ENCODE results near the gene EXOSC3. TPM values are rescaled to one million over a fixed set of nuclear protein-coding genes. Genes with fewer than 3 reads are reported as not detected.

The EXOSC3 gene
- total and polyA plus RNA-seq, 2 of the 13 experiments (the other 11 are each of a cell fraction or from before 2014, with no cell fraction given), result 17.5 to 68.7 TPM

- peak; percentile 8; the same call in 1 of the 2 replicates for TF ChIP-seq ATF3 (CRISPR knock-in tag; IDR thresholded peaks at IDR 0.05)
- TF ChIP-seq ZBTB1 (CRISPR knock-in tag; IDR thresholded peaks at IDR 0.05; ENCODE audit: borderline replicate concordance), result peak; percentile 61; the same call in 1 of the 2 replicates
- no peak for TF ChIP-seq SRF (IDR thresholded peaks at IDR 0.05; ENCODE audit: low read depth, low read length)
- peak; percentile 63; the same call in 1 of the 2 replicates for TF ChIP-seq TARDBP (CRISPR knock-in tag; IDR thresholded peaks at IDR 0.05)
- TF ChIP-seq ZIK1 (CRISPR knock-in tag; IDR thresholded peaks at IDR 0.05; ENCODE audit: borderline replicate concordance, low read depth), result peak; percentile 79; the same call in 1 of the 2 replicates
- TF ChIP-seq, protein P1, sequence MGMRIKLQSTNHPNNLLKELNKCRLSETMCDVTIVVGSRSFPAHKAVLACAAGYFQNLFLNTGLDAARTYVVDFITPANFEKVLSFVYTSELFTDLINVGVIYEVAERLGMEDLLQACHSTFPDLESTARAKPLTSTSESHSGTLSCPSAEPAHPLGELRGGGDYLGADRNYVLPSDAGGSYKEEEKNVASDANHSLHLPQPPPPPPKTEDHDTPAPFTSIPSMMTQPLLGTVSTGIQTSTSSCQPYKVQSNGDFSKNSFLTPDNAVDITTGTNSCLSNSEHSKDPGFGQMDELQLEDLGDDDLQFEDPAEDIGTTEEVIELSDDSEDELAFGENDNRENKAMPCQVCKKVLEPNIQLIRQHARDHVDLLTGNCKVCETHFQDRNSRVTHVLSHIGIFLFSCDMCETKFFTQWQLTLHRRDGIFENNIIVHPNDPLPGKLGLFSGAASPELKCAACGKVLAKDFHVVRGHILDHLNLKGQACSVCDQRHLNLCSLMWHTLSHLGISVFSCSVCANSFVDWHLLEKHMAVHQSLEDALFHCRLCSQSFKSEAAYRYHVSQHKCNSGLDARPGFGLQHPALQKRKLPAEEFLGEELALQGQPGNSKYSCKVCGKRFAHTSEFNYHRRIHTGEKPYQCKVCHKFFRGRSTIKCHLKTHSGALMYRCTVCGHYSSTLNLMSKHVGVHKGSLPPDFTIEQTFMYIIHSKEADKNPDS (CRISPR knock-in tag; IDR thresholded peaks at IDR 0.05), result no peak
- TF ChIP-seq GMEB1 (CRISPR knock-in tag; IDR thresholded peaks at IDR 0.05; ENCODE audit: borderline replicate concordance), result peak; percentile 81
- no peak; the same call in 1 of the 2 replicates for TF ChIP-seq ZNF431 (CRISPR knock-in tag; IDR thresholded peaks at IDR 0.05; ENCODE audit: borderline replicate concordance, low read depth)
- no peak for TF ChIP-seq CHCHD3 (CRISPR knock-in tag; IDR thresholded peaks at IDR 0.05)
- TF ChIP-seq EZH2 (conservative IDR thresholded peaks at IDR 0.05; ENCODE audit: low read depth, low read length), result no peak
- no peak for TF ChIP-seq SKI (IDR thresholded peaks at IDR 0.05; ENCODE audit: partially characterized antibody)
- no peak for TF ChIP-seq ZNF550 (CRISPR knock-in tag; IDR thresholded peaks at IDR 0.05; ENCODE audit: borderline replicate concordance)
- TF ChIP-seq, protein P2, sequence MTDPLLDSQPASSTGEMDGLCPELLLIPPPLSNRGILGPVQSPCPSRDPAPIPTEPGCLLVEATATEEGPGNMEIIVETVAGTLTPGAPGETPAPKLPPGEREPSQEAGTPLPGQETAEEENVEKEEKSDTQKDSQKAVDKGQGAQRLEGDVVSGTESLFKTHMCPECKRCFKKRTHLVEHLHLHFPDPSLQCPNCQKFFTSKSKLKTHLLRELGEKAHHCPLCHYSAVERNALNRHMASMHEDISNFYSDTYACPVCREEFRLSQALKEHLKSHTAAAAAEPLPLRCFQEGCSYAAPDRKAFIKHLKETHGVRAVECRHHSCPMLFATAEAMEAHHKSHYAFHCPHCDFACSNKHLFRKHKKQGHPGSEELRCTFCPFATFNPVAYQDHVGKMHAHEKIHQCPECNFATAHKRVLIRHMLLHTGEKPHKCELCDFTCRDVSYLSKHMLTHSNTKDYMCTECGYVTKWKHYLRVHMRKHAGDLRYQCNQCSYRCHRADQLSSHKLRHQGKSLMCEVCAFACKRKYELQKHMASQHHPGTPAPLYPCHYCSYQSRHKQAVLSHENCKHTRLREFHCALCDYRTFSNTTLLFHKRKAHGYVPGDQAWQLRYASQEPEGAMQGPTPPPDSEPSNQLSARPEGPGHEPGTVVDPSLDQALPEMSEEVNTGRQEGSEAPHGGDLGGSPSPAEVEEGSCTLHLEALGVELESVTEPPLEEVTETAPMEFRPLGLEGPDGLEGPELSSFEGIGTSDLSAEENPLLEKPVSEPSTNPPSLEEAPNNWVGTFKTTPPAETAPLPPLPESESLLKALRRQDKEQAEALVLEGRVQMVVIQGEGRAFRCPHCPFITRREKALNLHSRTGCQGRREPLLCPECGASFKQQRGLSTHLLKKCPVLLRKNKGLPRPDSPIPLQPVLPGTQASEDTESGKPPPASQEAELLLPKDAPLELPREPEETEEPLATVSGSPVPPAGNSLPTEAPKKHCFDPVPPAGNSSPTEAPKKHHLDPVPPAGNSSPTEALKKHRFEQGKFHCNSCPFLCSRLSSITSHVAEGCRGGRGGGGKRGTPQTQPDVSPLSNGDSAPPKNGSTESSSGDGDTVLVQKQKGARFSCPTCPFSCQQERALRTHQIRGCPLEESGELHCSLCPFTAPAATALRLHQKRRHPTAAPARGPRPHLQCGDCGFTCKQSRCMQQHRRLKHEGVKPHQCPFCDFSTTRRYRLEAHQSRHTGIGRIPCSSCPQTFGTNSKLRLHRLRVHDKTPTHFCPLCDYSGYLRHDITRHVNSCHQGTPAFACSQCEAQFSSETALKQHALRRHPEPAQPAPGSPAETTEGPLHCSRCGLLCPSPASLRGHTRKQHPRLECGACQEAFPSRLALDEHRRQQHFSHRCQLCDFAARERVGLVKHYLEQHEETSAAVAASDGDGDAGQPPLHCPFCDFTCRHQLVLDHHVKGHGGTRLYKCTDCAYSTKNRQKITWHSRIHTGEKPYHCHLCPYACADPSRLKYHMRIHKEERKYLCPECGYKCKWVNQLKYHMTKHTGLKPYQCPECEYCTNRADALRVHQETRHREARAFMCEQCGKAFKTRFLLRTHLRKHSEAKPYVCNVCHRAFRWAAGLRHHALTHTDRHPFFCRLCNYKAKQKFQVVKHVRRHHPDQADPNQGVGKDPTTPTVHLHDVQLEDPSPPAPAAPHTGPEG (CRISPR knock-in tag; IDR thresholded peaks at IDR 0.05), result peak; percentile 46
- no peak for TF ChIP-seq KDM1A (CRISPR knock-in tag; IDR thresholded peaks at IDR 0.05)
- TF ChIP-seq EHMT2 (IDR thresholded peaks at IDR 0.05; ENCODE audit: borderline replicate concordance, low read depth, low read length), result no peak
- TF ChIP-seq ZNF768 (CRISPR knock-in tag; IDR thresholded peaks at IDR 0.05), result peak; percentile 85
- TF ChIP-seq ZFYVE20 (CRISPR knock-in tag; IDR thresholded peaks at IDR 0.05; ENCODE audit: borderline replicate concordance, low read depth), result no peak
- 0 out of 2 replicates have a peak, but pooled peaks have one; percentile 71 for TF ChIP-seq ZNF674 (CRISPR knock-in tag; IDR thresholded peaks at IDR 0.05; ENCODE audit: low read depth)
Measured at GRCh38 chr9:37784616-37785483, at the start of gene EXOSC3 (continued).
